Ishikawa (cell line): ENCODE measurements around the gene RPN2.

Source experiments
- EP300 ChIP-seq: IDR thresholded peaks from 2 replicates; pipeline ENCODE4 v1.6.1; 2012; ENCODE audit warnings: borderline replicate concordance
- MAX ChIP-seq: IDR thresholded peaks from 2 replicates; pipeline ENCODE4 v1.6.1; 2012
- RAD21 ChIP-seq: IDR thresholded peaks from 2 replicates; pipeline ENCODE4 v1.6.1; 2012; ENCODE audit warnings: low read depth
- REST ChIP-seq: IDR thresholded peaks from 2 replicates; pipeline ENCODE4 v1.6.1; 2012; ENCODE audit warnings: low read depth, mild to moderate bottlenecking
- TEAD4 ChIP-seq: IDR thresholded peaks from 2 replicates; pipeline ENCODE4 v1.6.1; 2012
- YY1 ChIP-seq: IDR thresholded peaks from 2 replicates; pipeline ENCODE4 v1.6.1; 2012; ENCODE audit warnings: low read depth

GRCh38 chr20:37270576-37271420 lies 91.7 kb downstream of the RPN2 start:
- TF ChIP-seq MAX (no peak), EP300 (no peak), TEAD4 (no peak), YY1 (no peak), RAD21 (no peak), REST (no peak)
